ENCODE results near the gene MORC2. TPM values are rescaled to one million over a fixed set of nuclear protein-coding genes. Genes with fewer than 3 reads are reported as not detected.

The MORC2 gene
- total and polyA plus RNA-seq, 2 of the 13 experiments (the other 11 are each of a cell fraction or from before 2014, with no cell fraction given) = 11.9 to 18.3 TPM

DNA sequence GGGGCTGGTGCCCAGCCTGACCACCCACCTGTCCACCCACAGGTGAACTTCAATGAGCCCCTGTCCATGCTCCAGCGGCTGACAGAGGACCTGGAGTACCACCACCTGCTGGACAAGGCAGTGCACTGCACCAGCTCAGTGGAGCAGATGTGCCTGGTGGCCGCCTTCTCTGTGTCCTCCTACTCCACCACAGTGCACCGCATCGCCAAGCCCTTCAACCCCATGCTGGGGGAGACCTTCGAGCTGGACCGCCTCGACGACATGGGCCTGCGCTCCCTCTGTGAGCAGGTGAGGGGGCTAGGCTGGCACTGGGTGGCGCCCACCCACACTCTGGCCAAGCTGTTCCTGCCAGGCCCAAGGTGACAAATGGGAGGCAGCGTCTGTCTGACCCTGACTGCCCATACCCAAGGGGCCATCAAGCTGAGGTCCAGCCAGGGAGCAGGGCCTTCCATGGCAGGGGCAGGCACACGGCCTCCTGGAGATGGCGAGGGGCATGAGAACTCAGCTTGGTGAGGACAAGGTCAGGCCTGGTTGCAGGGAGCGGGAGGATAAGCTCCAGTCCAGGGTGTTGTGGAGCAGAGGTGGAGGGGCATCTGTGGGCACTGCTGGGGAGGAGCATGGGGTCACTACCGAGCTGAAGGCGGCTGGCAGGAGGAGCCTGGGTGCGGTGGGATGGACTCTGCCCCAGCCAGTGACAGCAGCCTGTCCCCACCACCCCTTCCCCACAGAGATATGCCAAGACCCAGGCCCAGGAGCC, 77.7 kb downstream of the MORC2 start (continued):
- no peak for TF ChIP-seq ZNF7 (CRISPR knock-in tag; IDR thresholded peaks at IDR 0.05)
- no peak for TF ChIP-seq HES4 (CRISPR knock-in tag; IDR thresholded peaks at IDR 0.05; ENCODE audit: borderline replicate concordance)
- TF ChIP-seq MIER2 (CRISPR knock-in tag; IDR thresholded peaks at IDR 0.05) = peak; percentile 28; the same call in 1 of the 2 replicates
- 0 out of 2 replicates have a peak, but pooled peaks have one; percentile 49 for TF ChIP-seq ZNF768 (CRISPR knock-in tag; IDR thresholded peaks at IDR 0.05)
- no peak for TF ChIP-seq KDM4B (CRISPR knock-in tag; IDR thresholded peaks at IDR 0.05)
- TF ChIP-seq, protein P1, sequence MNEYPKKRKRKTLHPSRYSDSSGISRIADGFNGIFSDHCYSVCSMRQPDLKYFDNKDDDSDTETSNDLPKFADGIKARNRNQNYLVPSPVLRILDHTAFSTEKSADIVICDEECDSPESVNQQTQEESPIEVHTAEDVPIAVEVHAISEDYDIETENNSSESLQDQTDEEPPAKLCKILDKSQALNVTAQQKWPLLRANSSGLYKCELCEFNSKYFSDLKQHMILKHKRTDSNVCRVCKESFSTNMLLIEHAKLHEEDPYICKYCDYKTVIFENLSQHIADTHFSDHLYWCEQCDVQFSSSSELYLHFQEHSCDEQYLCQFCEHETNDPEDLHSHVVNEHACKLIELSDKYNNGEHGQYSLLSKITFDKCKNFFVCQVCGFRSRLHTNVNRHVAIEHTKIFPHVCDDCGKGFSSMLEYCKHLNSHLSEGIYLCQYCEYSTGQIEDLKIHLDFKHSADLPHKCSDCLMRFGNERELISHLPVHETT (CRISPR knock-in tag; conservative IDR thresholded peaks at IDR 0.05) = no peak
- TF ChIP-seq, protein P2, sequence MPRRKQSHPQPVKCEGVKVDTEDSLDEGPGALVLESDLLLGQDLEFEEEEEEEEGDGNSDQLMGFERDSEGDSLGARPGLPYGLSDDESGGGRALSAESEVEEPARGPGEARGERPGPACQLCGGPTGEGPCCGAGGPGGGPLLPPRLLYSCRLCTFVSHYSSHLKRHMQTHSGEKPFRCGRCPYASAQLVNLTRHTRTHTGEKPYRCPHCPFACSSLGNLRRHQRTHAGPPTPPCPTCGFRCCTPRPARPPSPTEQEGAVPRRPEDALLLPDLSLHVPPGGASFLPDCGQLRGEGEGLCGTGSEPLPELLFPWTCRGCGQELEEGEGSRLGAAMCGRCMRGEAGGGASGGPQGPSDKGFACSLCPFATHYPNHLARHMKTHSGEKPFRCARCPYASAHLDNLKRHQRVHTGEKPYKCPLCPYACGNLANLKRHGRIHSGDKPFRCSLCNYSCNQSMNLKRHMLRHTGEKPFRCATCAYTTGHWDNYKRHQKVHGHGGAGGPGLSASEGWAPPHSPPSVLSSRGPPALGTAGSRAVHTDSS (CRISPR knock-in tag; conservative IDR thresholded peaks at IDR 0.05) = no peak
- TF ChIP-seq STAG1 (CRISPR knock-in tag; IDR thresholded peaks at IDR 0.05) = peak; percentile 80
- TF ChIP-seq ZNF83 (CRISPR knock-in tag; IDR thresholded peaks at IDR 0.05; ENCODE audit: borderline replicate concordance) = no peak
- TF ChIP-seq, protein P3, sequence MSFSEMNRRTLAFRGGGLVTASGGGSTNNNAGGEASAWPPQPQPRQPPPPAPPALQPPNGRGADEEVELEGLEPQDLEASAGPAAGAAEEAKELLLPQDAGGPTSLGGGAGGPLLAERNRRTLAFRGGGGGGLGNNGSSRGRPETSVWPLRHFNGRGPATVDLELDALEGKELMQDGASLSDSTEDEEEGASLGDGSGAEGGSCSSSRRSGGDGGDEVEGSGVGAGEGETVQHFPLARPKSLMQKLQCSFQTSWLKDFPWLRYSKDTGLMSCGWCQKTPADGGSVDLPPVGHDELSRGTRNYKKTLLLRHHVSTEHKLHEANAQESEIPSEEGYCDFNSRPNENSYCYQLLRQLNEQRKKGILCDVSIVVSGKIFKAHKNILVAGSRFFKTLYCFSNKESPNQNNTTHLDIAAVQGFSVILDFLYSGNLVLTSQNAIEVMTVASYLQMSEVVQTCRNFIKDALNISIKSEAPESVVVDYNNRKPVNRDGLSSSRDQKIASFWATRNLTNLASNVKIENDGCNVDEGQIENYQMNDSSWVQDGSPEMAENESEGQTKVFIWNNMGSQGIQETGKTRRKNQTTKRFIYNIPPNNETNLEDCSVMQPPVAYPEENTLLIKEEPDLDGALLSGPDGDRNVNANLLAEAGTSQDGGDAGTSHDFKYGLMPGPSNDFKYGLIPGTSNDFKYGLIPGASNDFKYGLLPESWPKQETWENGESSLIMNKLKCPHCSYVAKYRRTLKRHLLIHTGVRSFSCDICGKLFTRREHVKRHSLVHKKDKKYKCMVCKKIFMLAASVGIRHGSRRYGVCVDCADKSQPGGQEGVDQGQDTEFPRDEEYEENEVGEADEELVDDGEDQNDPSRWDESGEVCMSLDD (CRISPR knock-in tag; IDR thresholded peaks at IDR 0.05; ENCODE audit: borderline replicate concordance) = no peak
- no peak for TF ChIP-seq RAD51 (IDR thresholded peaks at IDR 0.05; ENCODE audit: borderline replicate concordance)
- TF ChIP-seq RXRA (CRISPR knock-in tag; IDR thresholded peaks at IDR 0.05) = peak; percentile 34; the same call in 1 of the 2 replicates
- TF ChIP-seq ZNF431 (CRISPR knock-in tag; IDR thresholded peaks at IDR 0.05; ENCODE audit: borderline replicate concordance, low read depth) = no peak
- TF ChIP-seq, protein P4, sequence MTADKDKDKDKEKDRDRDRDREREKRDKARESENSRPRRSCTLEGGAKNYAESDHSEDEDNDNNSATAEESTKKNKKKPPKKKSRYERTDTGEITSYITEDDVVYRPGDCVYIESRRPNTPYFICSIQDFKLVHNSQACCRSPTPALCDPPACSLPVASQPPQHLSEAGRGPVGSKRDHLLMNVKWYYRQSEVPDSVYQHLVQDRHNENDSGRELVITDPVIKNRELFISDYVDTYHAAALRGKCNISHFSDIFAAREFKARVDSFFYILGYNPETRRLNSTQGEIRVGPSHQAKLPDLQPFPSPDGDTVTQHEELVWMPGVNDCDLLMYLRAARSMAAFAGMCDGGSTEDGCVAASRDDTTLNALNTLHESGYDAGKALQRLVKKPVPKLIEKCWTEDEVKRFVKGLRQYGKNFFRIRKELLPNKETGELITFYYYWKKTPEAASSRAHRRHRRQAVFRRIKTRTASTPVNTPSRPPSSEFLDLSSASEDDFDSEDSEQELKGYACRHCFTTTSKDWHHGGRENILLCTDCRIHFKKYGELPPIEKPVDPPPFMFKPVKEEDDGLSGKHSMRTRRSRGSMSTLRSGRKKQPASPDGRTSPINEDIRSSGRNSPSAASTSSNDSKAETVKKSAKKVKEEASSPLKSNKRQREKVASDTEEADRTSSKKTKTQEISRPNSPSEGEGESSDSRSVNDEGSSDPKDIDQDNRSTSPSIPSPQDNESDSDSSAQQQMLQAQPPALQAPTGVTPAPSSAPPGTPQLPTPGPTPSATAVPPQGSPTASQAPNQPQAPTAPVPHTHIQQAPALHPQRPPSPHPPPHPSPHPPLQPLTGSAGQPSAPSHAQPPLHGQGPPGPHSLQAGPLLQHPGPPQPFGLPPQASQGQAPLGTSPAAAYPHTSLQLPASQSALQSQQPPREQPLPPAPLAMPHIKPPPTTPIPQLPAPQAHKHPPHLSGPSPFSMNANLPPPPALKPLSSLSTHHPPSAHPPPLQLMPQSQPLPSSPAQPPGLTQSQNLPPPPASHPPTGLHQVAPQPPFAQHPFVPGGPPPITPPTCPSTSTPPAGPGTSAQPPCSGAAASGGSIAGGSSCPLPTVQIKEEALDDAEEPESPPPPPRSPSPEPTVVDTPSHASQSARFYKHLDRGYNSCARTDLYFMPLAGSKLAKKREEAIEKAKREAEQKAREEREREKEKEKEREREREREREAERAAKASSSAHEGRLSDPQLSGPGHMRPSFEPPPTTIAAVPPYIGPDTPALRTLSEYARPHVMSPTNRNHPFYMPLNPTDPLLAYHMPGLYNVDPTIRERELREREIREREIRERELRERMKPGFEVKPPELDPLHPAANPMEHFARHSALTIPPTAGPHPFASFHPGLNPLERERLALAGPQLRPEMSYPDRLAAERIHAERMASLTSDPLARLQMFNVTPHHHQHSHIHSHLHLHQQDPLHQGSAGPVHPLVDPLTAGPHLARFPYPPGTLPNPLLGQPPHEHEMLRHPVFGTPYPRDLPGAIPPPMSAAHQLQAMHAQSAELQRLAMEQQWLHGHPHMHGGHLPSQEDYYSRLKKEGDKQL (CRISPR knock-in tag; IDR thresholded peaks at IDR 0.05; ENCODE audit: low read depth) = no peak
- TF ChIP-seq SIX1 (CRISPR knock-in tag; IDR thresholded peaks at IDR 0.05; ENCODE audit: borderline replicate concordance) = no peak
- peak; percentile 31 for TF ChIP-seq XRCC5 (optimal IDR thresholded peaks at IDR 0.05; ENCODE audit: low read length)
- TF ChIP-seq, protein P5, sequence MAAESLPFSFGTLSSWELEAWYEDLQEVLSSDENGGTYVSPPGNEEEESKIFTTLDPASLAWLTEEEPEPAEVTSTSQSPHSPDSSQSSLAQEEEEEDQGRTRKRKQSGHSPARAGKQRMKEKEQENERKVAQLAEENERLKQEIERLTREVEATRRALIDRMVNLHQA (CRISPR knock-in tag; IDR thresholded peaks at IDR 0.05) = no peak
- 0 out of 2 replicates have a peak, but pooled peaks have one; percentile 9 for TF ChIP-seq FOSL2 (CRISPR knock-in tag; IDR thresholded peaks at IDR 0.05)

All from HepG2 (cell line).